HepG2 (cell line): Measurements from ENCODE around the gene AK8. TPM values are rescaled to one million over a fixed set of nuclear protein-coding genes. Genes with fewer than 3 reads are reported as not detected.

ENCODE experiments used
- ATAC-seq: fragments of 200-7000 bp; cut with Tn5 transposase; 3 replicates; pipeline ENCODE4 v1.9.1; 2020; ENCODE audit warnings: mild to moderate bottlenecking, moderate library complexity
- BruUV-seq: library from RNA; stranded (reverse); fragments of 400-500 nt; replicated peaks from 2 replicates; lab custom pipeline; 2021; lab: Mats Ljungman, UMichigan
- CTCF ChIA-PET: fragments of 300-600 bp; formaldehyde crosslinking; extraction: SDS; loops from one replicate; lab custom pipeline; 2021; ENCODE audit warnings: low total read pairs, inconsistent platforms, low intra/inter-chr PET ratio; lab: Yijun Ruan, JAX
- POLR2A ChIA-PET: fragments of 350-600 bp; sonication (Branson Sonifier 250); formaldehyde crosslinking; loops from one replicate; lab custom pipeline; 2020; ENCODE audit warnings: antibody characterized with exemption, inconsistent platforms; lab: Yijun Ruan, JAX
- DNase-seq: peaks from one replicate; pipeline ENCODE4 v3.0.0-alpha.2; 2015; ENCODE audit warnings: low spot score
- FAIRE-seq: peaks from 3 replicates; lab custom pipeline; 2011; peaks lifted over from hg19 to GRCh38; lab: Jason Lieb, UNC
- H2AFZ ChIP-seq: one replicate; pipeline ENCODE4 v1.6.1; 2011; ENCODE audit warnings: low read length, inconsistent platforms
- H3K27ac ChIP-seq: fragments of 300-600 bp; 3 replicates; pipeline ENCODE4 v1.8.0; 2011; ENCODE audit warnings: mixed run types, mild to moderate bottlenecking, mixed read lengths, low read length, inconsistent platforms; ENCODE audit not compliant: insufficient read depth; ENCODE audit errors: extremely low read length
- H3K27me3 ChIP-seq, 2 experiments: fragments of 200-600 bp in 1 of 2; 2 replicates in 1 of 2; 3 replicates in 1 of 2; pipeline versions ENCODE4 v1.6.0 to v1.8.0; 2011; ENCODE audit warnings: low read length in 2 of 2, mild to moderate bottlenecking in 2 of 2, moderate library complexity in 2 of 2, inconsistent platforms in 1 of 2; ENCODE audit not compliant: insufficient read depth in 2 of 2, control insufficient read depth in 1 of 2
- H3K36me3 ChIP-seq, 2 experiments: fragments of 200-600 bp in 1 of 2; replicated peaks in 1 of 2; 2 replicates in 1 of 2; 3 replicates in 1 of 2; pipeline versions ENCODE4 v1.5.1 to v1.8.0; 2011; ENCODE audit warnings: low read length in 2 of 2, inconsistent platforms in 1 of 2; ENCODE audit not compliant: insufficient read depth in 2 of 2, control insufficient read depth in 1 of 2
- H3K4me1 ChIP-seq: 2 replicates; pipeline ENCODE4 v1.5.1; 2012; ENCODE audit warnings: low read length, inconsistent platforms; ENCODE audit not compliant: insufficient read depth
- H3K4me2 ChIP-seq: 2 replicates; pipeline ENCODE4 v1.6.0; 2011; ENCODE audit warnings: low read depth, low read length, inconsistent platforms
- H3K4me3 ChIP-seq, 3 experiments: fragments of 200-600 bp in 1 of 3; sonication (generic), shearing (Covaris generic) in 1 of 3; replicated peaks in 1 of 3; 2 replicates each; pipeline ENCODE4 v1.5.1; 2011 to 2016; ENCODE audit warnings: low read length in 3 of 3, inconsistent platforms in 2 of 3, low read depth in 2 of 3, mild to moderate bottlenecking in 2 of 3, control low read depth in 1 of 3, mixed read lengths in 1 of 3; ENCODE audit not compliant: insufficient read depth in 1 of 3
- H3K79me2 ChIP-seq: one replicate; pipeline ENCODE4 v1.6.1; 2011; ENCODE audit warnings: low read length, inconsistent platforms; ENCODE audit not compliant: insufficient read depth
- H3K9ac ChIP-seq: 2 replicates; pipeline ENCODE4 v1.6.0; 2011; ENCODE audit warnings: mild to moderate bottlenecking, low read depth, low read length, inconsistent platforms; ENCODE audit not compliant: insufficient read depth
- H3K9me3 ChIP-seq: 2 replicates; pipeline ENCODE4 v1.5.1; 2012; ENCODE audit warnings: mild to moderate bottlenecking, low read length
- H4K20me1 ChIP-seq: 2 replicates; pipeline ENCODE4 v1.6.0; 2011; ENCODE audit warnings: inconsistent platforms, mild to moderate bottlenecking, low read length, moderate library complexity; ENCODE audit not compliant: insufficient read depth
- ARNT2 ChIP-seq: sonication (generic); formaldehyde crosslinking; IDR thresholded peaks from 2 replicates; pipeline ENCODE4 v1.8.0; 2022; ENCODE audit warnings: mild to moderate bottlenecking, low read depth, missing genetic modification reagents, moderate library complexity
- CEBPG ChIP-seq: IDR thresholded peaks from 2 replicates; pipeline ENCODE4 v1.6.1; 2016
- CENPBD1 ChIP-seq: sonication (generic); formaldehyde crosslinking; IDR thresholded peaks from 2 replicates; pipeline ENCODE4 v1.8.0; 2022; ENCODE audit warnings: missing genetic modification reagents, low read depth, mild to moderate bottlenecking, borderline replicate concordance
- HNRNPL ChIP-seq: fragments of 200-400 bp; formaldehyde crosslinking; IDR thresholded peaks from 2 replicates; pipeline ENCODE4 v1.6.1; 2017; ENCODE audit warnings: mild to moderate bottlenecking, low read depth, low read length
- KLF13 ChIP-seq: sonication (generic); formaldehyde crosslinking; IDR thresholded peaks from 2 replicates; pipeline ENCODE4 v1.4.0; 2020; ENCODE audit warnings: mild to moderate bottlenecking, missing genetic modification reagents
- MEIS2 ChIP-seq: sonication (generic); formaldehyde crosslinking; IDR thresholded peaks from 2 replicates; pipeline ENCODE4 v1.9.0; 2021; ENCODE audit warnings: mild to moderate bottlenecking, missing genetic modification reagents
- NR2F1 ChIP-seq, 2 experiments: fragments of 450-650 bp in 1 of 2; formaldehyde crosslinking in 1 of 2; IDR thresholded peaks; 2 replicates each; pipeline versions ENCODE4 v1.5.0 to v1.6.1; 2016 to 2020; ENCODE audit warnings: mild to moderate bottlenecking in 1 of 2, missing compliant biosample characterization in 1 of 2, missing genetic modification reagents in 1 of 2, moderate library complexity in 1 of 2
- TOE1 ChIP-seq: sonication (generic); formaldehyde crosslinking; IDR thresholded peaks from 2 replicates; pipeline ENCODE4 v1.4.0; 2020; ENCODE audit warnings: mild to moderate bottlenecking, missing genetic modification reagents
- YEATS2 ChIP-seq: sonication (generic); formaldehyde crosslinking; IDR thresholded peaks from 2 replicates; pipeline ENCODE4 v1.4.0; 2020; ENCODE audit warnings: missing genetic modification reagents, borderline replicate concordance
- YY1 ChIP-seq: IDR thresholded peaks from 2 replicates; pipeline ENCODE4 v1.6.1; 2011; ENCODE audit warnings: low read length, low read depth, moderate library complexity, mild to moderate bottlenecking; ENCODE audit not compliant: insufficient read depth, insufficient replicate concordance
- ZBTB38 ChIP-seq: sonication (generic); formaldehyde crosslinking; IDR thresholded peaks from 2 replicates; pipeline ENCODE4 v1.5.1; 2020; ENCODE audit warnings: mild to moderate bottlenecking, missing genetic modification reagents
- ZFP1 ChIP-seq: IDR thresholded peaks from 2 replicates; pipeline ENCODE4 v1.6.1; 2016
- ZNF121 ChIP-seq: sonication (generic); formaldehyde crosslinking; IDR thresholded peaks from 2 replicates; pipeline ENCODE4 v1.5.0; 2020; ENCODE audit warnings: mild to moderate bottlenecking, missing genetic modification reagents
- ZNF232 ChIP-seq: sonication (generic); formaldehyde crosslinking; IDR thresholded peaks from 2 replicates; pipeline ENCODE4 v1.4.0; 2020; ENCODE audit warnings: missing genetic modification reagents, borderline replicate concordance
- ZNF7 ChIP-seq: IDR thresholded peaks from 2 replicates; pipeline ENCODE4 v1.6.1; 2016; ENCODE audit warnings: missing biosample characterization, missing genetic modification reagents
- WGBS: methylation state at CpG from one replicate; pipeline ENCODE4 v1.1.6; 2017; ENCODE audit warnings: low lambda C conversion rate; 5-methylcytosine and 5-hydroxymethylcytosine counted together
- in situ Hi-C: cut with HindIII; loops from 2 replicates; pipeline ENCODE4 v1.10.0; 2017; ENCODE audit warnings: low pct_unique_long_range_greater_than_20kb; ENCODE audit not compliant: extremely low pct_ligation_motif_present
- intact Hi-C: fragments of 100-400 bp; cut with micrococcal nuclease; formaldehyde crosslinking; loops from one replicate; pipeline ENCODE4 v1.10.0; 2022; ENCODE audit not compliant: unreplicated experiment
- polyA plus RNA-seq, 8 experiments: library from polyadenylated mRNA; depleted of rRNA in 3 of 8; stranded (reverse) in 7 of 8; unstranded in 1 of 8; fragments of >200 nt; fragmentation: Illumina TruSeq in 4 of 8; extraction: Trizol in 4 of 8; gene quantifications; 2 replicates each; pipeline versions ENCODE4 v1.2.1 to v1.2.3, GENCODE V29; 2011 to 2016; ENCODE audit warnings: low read depth in 4 of 8, missing spikeins in 1 of 8, mixed read lengths in 1 of 8; ENCODE audit not compliant: insufficient read depth in 1 of 8
- total RNA-seq, 5 experiments: library from RNA; depleted of rRNA; stranded (reverse); fragments of >200 nt; fragmentation: Illumina TruSeq; extraction: Trizol; gene quantifications; 2 replicates each; pipeline ENCODE4 v1.2.3, GENCODE V29; 2016; ENCODE audit warnings: low read depth in 1 of 5
- TF ChIP-seq, protein P1 (sequence below): sonication (generic); formaldehyde crosslinking; IDR thresholded peaks from 2 replicates; pipeline ENCODE4 v1.4.0; 2020; ENCODE audit warnings: missing genetic modification reagents, mild to moderate bottlenecking, borderline replicate concordance

The AK8 gene
- total and polyA plus RNA-seq, 2 of the 13 experiments (the other 11 are each of a cell fraction or from before 2014, with no cell fraction given), result 0.11 TPM; not detected in 1

DNA sequence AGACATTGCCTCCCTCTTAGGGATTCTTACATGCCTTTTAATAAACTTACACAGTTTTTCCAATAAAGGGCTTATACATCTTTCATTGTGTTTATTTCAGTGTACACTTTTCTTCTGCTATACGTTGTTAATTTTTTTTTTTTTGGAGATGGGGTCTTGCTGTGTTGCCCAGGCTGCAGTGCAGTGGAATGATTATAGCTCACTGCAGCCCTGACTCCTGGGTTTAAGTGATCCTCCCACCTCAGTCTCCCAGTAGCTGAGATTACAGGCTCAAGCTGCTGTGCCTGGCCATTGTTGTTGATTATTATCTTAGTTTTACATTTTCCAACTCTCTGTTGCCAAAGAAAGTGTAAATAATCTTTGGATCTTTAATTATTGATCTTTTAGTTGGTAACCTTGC, 118.0 kb downstream of the AK8 start:
- no peaks in the 10 kb centered on the region for H3K79me2 ChIP-seq
- peaks cover 1 to 23% of the 10 kb centered on the region in 2 experiments; a peak in 3 of 5 replicates for H3K27me3 ChIP-seq
- ATAC-seq (no peak), DNase-seq (no peak)
- no peak overlapping the region for H2AFZ ChIP-seq
- H3K27ac ChIP-seq, result no peak overlapping the region
- H3K4me2 ChIP-seq, result no peak overlapping the region
- H3K36me3 ChIP-seq, result no peaks in the 10 kb centered on the region
- ChIA-PET POLR2A (no interaction called here), CTCF (no interaction called here)
- H3K4me3 ChIP-seq, result no peak overlapping the region
- in situ Hi-C loops, result no loop called here
- intact Hi-C loops, result no loop called here
- no peaks in the 10 kb centered on the region for H4K20me1 ChIP-seq
- peak; percentile 48; the same call in 1 of the 2 replicates for TF ChIP-seq ZNF121
- TF ChIP-seq ZBTB38, result no peak
- TF ChIP-seq, all 625 proteins: peak for 1
- BruUV-seq, result no TSS peak
- WGBS, result 47% methylated on average over 1 of the region's 1 CpG
- Histone ChIP-seq H3K4me1 (no peaks in the 10 kb centered on the region), H3K9me3 (no peaks in the 10 kb centered on the region), H3K9ac (no peak overlapping the region)
- FAIRE-seq, result no peak

DNA sequence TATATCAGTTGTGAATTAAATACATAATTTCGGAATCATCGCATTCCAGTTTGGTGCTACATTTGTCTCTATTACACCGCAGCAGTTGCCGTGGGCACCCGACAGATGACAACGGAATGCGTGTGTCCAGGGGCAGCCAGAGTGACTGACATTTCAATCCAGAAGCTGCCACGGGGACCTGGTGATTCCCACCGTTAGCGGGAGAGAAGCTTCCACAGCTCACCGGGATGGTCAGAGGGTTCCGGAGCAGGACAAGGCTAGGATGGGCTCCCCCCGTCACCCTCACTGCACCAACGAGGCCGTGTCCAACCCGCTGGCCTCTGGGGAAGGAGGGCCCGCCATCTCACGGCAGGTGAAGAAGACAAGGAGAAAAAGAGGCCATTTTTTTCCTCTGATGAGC, 121.1 kb downstream of the AK8 start:
- POLR2A ChIA-PET, result no interaction called here
- no peak for FAIRE-seq
- BruUV-seq, result no TSS peak
- Histone ChIP-seq H3K79me2 (no peaks in the 10 kb centered on the region), H3K4me1 (no peaks in the 10 kb centered on the region), H3K9ac (no peak overlapping the region), H2AFZ (no peak overlapping the region), H3K36me3 (no peaks in the 10 kb centered on the region), H3K27me3 (peaks cover 5 to 43% of the 10 kb centered on the region in 2 experiments; a peak in 4 of 5 replicates), H3K4me2 (no peak overlapping the region), H3K4me3 (no peak overlapping the region), H3K27ac (no peak overlapping the region), H3K9me3 (no peaks in the 10 kb centered on the region), H4K20me1 (no peaks in the 10 kb centered on the region)
- TF ChIP-seq NR2F1 (CRISPR knock-in tag; IDR thresholded peaks at IDR 0.05) (no peak), ZFP1 (CRISPR knock-in tag) (no peak), KLF13 (CRISPR knock-in tag) (no peak), ARNT2 (no peak), HNRNPL (no peak), TOE1 (CRISPR knock-in tag) (no peak), YY1 (no peak), ZNF232 (CRISPR knock-in tag) (no peak), CENPBD1 (CRISPR knock-in tag) (no peak), CEBPG (CRISPR knock-in tag) (no peak), ZNF7 (no peak), MEIS2 (CRISPR knock-in tag) (no peak), YEATS2 (CRISPR knock-in tag) (no peak)
- TF ChIP-seq, protein P1, sequence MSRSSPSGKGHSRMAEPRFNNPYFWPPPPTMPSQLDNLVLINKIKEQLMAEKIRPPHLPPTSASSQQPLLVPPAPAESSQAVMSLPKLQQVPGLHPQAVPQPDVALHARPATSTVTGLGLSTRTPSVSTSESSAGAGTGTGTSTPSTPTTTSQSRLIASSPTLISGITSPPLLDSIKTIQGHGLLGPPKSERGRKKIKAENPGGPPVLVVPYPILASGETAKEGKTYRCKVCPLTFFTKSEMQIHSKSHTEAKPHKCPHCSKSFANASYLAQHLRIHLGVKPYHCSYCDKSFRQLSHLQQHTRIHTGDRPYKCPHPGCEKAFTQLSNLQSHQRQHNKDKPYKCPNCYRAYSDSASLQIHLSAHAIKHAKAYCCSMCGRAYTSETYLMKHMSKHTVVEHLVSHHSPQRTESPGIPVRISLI (CRISPR knock-in tag), result no peak
- intact Hi-C loops (no loop called here), in situ Hi-C loops (no loop called here)
- CTCF ChIA-PET, result no interaction called here
- no peak for DNase-seq
- WGBS, result 77% methylated on average over 18 of the region's 18 CpGs
- no peak for ATAC-seq
